Esophagus squamous epithelium (tissue), 4 donors: Measurements from ENCODE around the gene TMTC1.

ENCODE experiments used
- CTCF ChIP-seq, 6 experiments: fragments of 450-650 bp in 4 of 6; fragments of 200-600 bp in 2 of 6; sonication (generic) in 2 of 6; IDR thresholded peaks; one replicate each; pipeline ENCODE4 v1.5.1; 2016 to 2019; ENCODE audit warnings: antibody characterized with exemption in 6 of 6, mild to moderate bottlenecking in 4 of 6, moderate library complexity in 4 of 6
- POLR2A ChIP-seq, 4 donors: fragments of 450-650 bp; IDR thresholded peaks; one replicate each; pipeline ENCODE4 v1.6.1; 2017; ENCODE audit warnings: antibody characterized with exemption in 4 of 4, mild to moderate bottlenecking in 4 of 4, moderate library complexity in 3 of 4

DNA sequence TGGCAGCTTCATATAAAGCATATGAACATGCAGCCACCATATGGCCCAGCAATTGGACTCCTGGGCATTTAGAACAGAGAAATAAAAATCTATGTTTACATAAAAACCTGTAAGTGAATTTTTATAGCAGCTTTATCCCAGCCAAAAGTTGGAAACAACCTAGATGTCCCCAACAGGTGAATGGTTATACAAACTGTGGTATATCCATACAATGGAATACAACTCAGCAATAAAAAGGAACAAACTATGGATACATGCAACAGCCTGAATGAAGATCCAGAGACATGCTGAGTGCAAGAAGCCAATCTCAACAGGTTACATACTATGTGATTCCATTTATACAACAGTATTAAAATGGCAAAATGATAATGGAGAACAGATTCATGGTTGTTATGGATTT lies 3.7 kb downstream of the TMTC1 start:
- TF ChIP-seq CTCF (IDR thresholded peaks at IDR 0.05): no peak
- no peak for TF ChIP-seq POLR2A (IDR thresholded peaks at IDR 0.05)
